Activated CD4-positive, alpha-beta T cell treated with anti-CD3 and anti-CD28 coated beads, Interleukin-2, Interleukin-4, amounts not matched to agents 100 ng/mL and 50 ng/mL, durations not matched to agents 16 hours and 8 hours (primary cell): Measurements from ENCODE around the gene LRMDA.

ENCODE experiments used
- DNase-seq: peaks from one replicate; pipeline ENCODE4 v3.0.0-alpha.2; 2020; ENCODE audit warnings: low spot score

LRMDA gene

GRCh38 chr10:75875740-75876139 is 444.3 kb downstream of the LRMDA start:
- DNase-seq: no peak

- no peak for DNase-seq
Observed at GRCh38 chr10:75876710-75877109, 445.3 kb downstream of the LRMDA start.

GRCh38 chr10:75877877-75878276 is 446.5 kb downstream of the LRMDA start:
- DNase-seq: no peak

- no peak for DNase-seq
Observed at GRCh38 chr10:75878586-75878985, 447.2 kb downstream of the LRMDA start.

- no peak for DNase-seq
Observed at GRCh38 chr10:75880031-75880775, 448.8 kb downstream of the LRMDA start.

- DNase-seq: no peak
Observed at GRCh38 chr10:75883081-75884072, 452.0 kb downstream of the LRMDA start.

GRCh38 chr10:75884808-75885207 is 453.4 kb downstream of the LRMDA start:
- no peak for DNase-seq

- no peak for DNase-seq
Observed at GRCh38 chr10:75887369-75887768, 455.9 kb downstream of the LRMDA start.

- no peak for DNase-seq
Observed at GRCh38 chr10:75887992-75888680, 456.7 kb downstream of the LRMDA start.

GRCh38 chr10:75889051-75889450 is 457.6 kb downstream of the LRMDA start:
- DNase-seq: no peak

- DNase-seq: no peak
Observed at GRCh38 chr10:75894761-75895160, 463.3 kb downstream of the LRMDA start.

- DNase-seq: no peak
Observed at GRCh38 chr10:75895259-75895658, 463.8 kb downstream of the LRMDA start.

GRCh38 chr10:75899816-75900390 is 468.5 kb downstream of the LRMDA start:
- no peak for DNase-seq

- DNase-seq: no peak
Observed at GRCh38 chr10:75902816-75903215, 471.4 kb downstream of the LRMDA start.

- DNase-seq: no peak
Observed at GRCh38 chr10:75904499-75905283, 473.3 kb downstream of the LRMDA start.

- no peak for DNase-seq
Observed at GRCh38 chr10:75905490-75905889, 474.1 kb downstream of the LRMDA start.

- no peak for DNase-seq
Observed at GRCh38 chr10:75910032-75910431, 478.6 kb downstream of the LRMDA start.

- DNase-seq: no peak
Observed at GRCh38 chr10:75911426-75911825, 480.0 kb downstream of the LRMDA start.

GRCh38 chr10:75916906-75917305 is 485.5 kb downstream of the LRMDA start:
- DNase-seq: no peak

GRCh38 chr10:75919913-75920312 is 488.5 kb downstream of the LRMDA start:
- DNase-seq: no peak

GRCh38 chr10:75922435-75922834 is 491.0 kb downstream of the LRMDA start:
- no peak for DNase-seq
